Amygdala (tissue), 56 donors: ENCODE results near the gene PRR20G.

Source experiments
- DNase-seq, 56 donors: peaks; one replicate each; lab custom pipeline; 2025; lab: John Stamatoyannopoulos, UW

PRR20G gene

GRCh38 chr3:127237835-127238234 lies 50.0 kb downstream of the PRR20G start:
- DNase-seq, result no peak

- DNase-seq, result no peak
Observed at GRCh38 chr3:127235706-127236105, 52.1 kb downstream of the PRR20G start.

- DNase-seq, result no peak
Observed at GRCh38 chr3:127234778-127235177, 53.1 kb downstream of the PRR20G start.
